Loucy (cell line): ENCODE measurements around the gene FAM185A.

Experiments used
- H2AFZ ChIP-seq: fragments of 200-600 bp; sonication (generic); 2 replicates; pipeline ENCODE4 v1.6.0; 2016; ENCODE audit warnings: antibody characterized with exemption, mild to moderate bottlenecking, low read length, moderate library complexity
- H3F3A ChIP-seq: fragments of 200-600 bp; 2 replicates; pipeline ENCODE4 v1.6.0; 2016; ENCODE audit warnings: antibody characterized with exemption, low read depth, mild to moderate bottlenecking
- H3K27me3 ChIP-seq: fragments of 200-600 bp; sonication (generic); 2 replicates; pipeline ENCODE4 v1.6.1; 2014; ENCODE audit warnings: low read length, mild to moderate bottlenecking; ENCODE audit not compliant: insufficient read depth, poor library complexity, severe bottlenecking
- H3K36me3 ChIP-seq: fragments of 200-600 bp; sonication (generic); 2 replicates; pipeline ENCODE4 v1.6.1; 2016; ENCODE audit warnings: low read length; ENCODE audit not compliant: insufficient read depth
- H3K4me1 ChIP-seq: fragments of 200-600 bp; sonication (generic); 2 replicates; pipeline ENCODE4 v1.5.1; 2014; ENCODE audit warnings: low read length, mild to moderate bottlenecking; ENCODE audit not compliant: insufficient read depth, poor library complexity, severe bottlenecking
- H3K4me2 ChIP-seq: fragments of 200-600 bp; sonication (generic); 2 replicates; pipeline ENCODE4 v1.6.0; 2014; ENCODE audit warnings: antibody characterized with exemption, low read length, low read depth, mild to moderate bottlenecking; ENCODE audit not compliant: poor library complexity, severe bottlenecking
- H3K4me3 ChIP-seq: fragments of 200-600 bp; sonication (generic); 2 replicates; pipeline ENCODE4 v1.5.1; 2014; ENCODE audit warnings: low read length, mild to moderate bottlenecking, mixed read lengths; ENCODE audit not compliant: poor library complexity, severe bottlenecking
- H3K79me2 ChIP-seq: fragments of 200-600 bp; sonication (generic); 2 replicates; pipeline ENCODE4 v1.6.1; 2014; ENCODE audit warnings: low read length; ENCODE audit not compliant: insufficient read depth
- H3K9ac ChIP-seq: fragments of 200-600 bp; sonication (generic); 2 replicates; pipeline ENCODE4 v1.6.0; 2014; ENCODE audit warnings: mild to moderate bottlenecking, low read depth, low read length, moderate library complexity; ENCODE audit not compliant: poor library complexity, severe bottlenecking
- H3K9me2 ChIP-seq: fragments of 200-600 bp; sonication (generic); replicated peaks from 2 replicates; pipeline ENCODE4 v1.6.1; 2016; ENCODE audit warnings: low read depth, low read length, mixed read lengths
- H3K9me3 ChIP-seq: fragments of 200-600 bp; sonication (generic); 2 replicates; pipeline ENCODE4 v1.6.1; 2014; ENCODE audit warnings: mild to moderate bottlenecking, antibody characterized with exemption, low read length, low read depth; ENCODE audit not compliant: insufficient read depth
- H4K20me1 ChIP-seq: fragments of 200-600 bp; sonication (generic); 2 replicates; pipeline ENCODE4 v1.6.0; 2014; ENCODE audit warnings: antibody characterized with exemption, low read length, mild to moderate bottlenecking; ENCODE audit not compliant: insufficient read depth, poor library complexity, severe bottlenecking
- EZH2phosphoT487 ChIP-seq: fragments of 200-600 bp; IDR thresholded peaks from 2 replicates; pipeline ENCODE4 v1.6.1; 2018; ENCODE audit warnings: antibody characterized with exemption, mild to moderate bottlenecking, moderate library complexity, borderline replicate concordance
- TF ChIP-seq, protein P1 (sequence below): fragments of 200-600 bp; sonication (generic); conservative IDR thresholded peaks from 2 replicates; pipeline ENCODE4 v1.5.1; 2014; ENCODE audit warnings: mild to moderate bottlenecking, antibody characterized with exemption, low read length

Gene FAM185A

DNA sequence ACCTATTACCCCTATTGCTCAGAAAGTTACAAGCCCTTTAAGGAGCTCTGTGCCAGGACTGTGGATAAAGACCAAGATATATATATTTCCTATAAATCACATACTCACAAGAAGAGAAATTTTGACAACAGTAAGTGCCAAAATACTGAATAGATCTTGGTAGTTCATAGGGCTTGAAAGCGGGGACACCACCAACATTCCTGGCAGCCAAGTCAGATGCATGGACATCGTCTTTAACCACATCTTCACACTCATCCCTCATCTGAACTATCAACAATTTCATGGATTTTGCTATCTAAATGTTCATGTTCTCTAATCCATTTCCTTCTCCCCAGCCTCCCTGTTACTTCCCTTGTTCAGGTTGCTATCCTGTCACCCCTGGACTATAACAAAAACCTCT, 96.5 kb downstream of the FAM185A start:
- Histone ChIP-seq H3K9me3 (no peaks in the 10 kb centered on the region), H4K20me1 (no peaks in the 10 kb centered on the region), H3F3A (no peaks in the 10 kb centered on the region), H3K36me3 (no peaks in the 10 kb centered on the region), H3K4me1 (no peaks in the 10 kb centered on the region), H2AFZ (no peak overlapping the region), H3K9ac (no peak overlapping the region), H3K4me3 (no peak overlapping the region), H3K27me3 (no peaks in the 10 kb centered on the region), H3K9me2 (no peaks in the 10 kb centered on the region), H3K79me2 (no peaks in the 10 kb centered on the region), H3K4me2 (no peak overlapping the region)
- TF ChIP-seq EZH2phosphoT487, result no peak
- TF ChIP-seq, protein P1, sequence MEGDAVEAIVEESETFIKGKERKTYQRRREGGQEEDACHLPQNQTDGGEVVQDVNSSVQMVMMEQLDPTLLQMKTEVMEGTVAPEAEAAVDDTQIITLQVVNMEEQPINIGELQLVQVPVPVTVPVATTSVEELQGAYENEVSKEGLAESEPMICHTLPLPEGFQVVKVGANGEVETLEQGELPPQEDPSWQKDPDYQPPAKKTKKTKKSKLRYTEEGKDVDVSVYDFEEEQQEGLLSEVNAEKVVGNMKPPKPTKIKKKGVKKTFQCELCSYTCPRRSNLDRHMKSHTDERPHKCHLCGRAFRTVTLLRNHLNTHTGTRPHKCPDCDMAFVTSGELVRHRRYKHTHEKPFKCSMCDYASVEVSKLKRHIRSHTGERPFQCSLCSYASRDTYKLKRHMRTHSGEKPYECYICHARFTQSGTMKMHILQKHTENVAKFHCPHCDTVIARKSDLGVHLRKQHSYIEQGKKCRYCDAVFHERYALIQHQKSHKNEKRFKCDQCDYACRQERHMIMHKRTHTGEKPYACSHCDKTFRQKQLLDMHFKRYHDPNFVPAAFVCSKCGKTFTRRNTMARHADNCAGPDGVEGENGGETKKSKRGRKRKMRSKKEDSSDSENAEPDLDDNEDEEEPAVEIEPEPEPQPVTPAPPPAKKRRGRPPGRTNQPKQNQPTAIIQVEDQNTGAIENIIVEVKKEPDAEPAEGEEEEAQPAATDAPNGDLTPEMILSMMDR, result no peak

DNA sequence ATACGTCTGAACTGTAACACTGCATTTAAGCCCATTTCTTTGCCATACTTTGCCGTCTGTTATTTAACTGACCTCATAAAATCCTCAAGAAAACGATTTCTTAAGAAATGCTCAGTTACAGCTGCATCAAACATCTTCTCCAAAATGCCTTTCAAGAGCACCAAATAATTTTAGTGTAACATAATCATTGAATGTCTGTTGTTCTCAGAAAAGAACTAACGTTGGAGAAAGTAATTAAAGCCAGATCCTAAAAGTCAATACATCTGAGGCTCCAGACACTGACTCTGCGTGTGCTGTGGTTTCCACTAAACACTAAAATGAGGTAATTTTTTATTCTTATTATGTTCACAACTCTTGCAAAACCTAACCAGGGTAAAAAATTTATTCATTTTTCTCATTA, 100.3 kb downstream of the FAM185A start:
- Histone ChIP-seq H3K9me2 (no peaks in the 10 kb centered on the region), H3K9me3 (no peaks in the 10 kb centered on the region), H3K27me3 (no peaks in the 10 kb centered on the region), H3K79me2 (no peaks in the 10 kb centered on the region), H4K20me1 (no peaks in the 10 kb centered on the region), H2AFZ (no peak overlapping the region), H3K4me3 (no peak overlapping the region), H3K4me2 (no peak overlapping the region), H3K4me1 (no peaks in the 10 kb centered on the region), H3F3A (no peaks in the 10 kb centered on the region), H3K9ac (no peak overlapping the region), H3K36me3 (no peaks in the 10 kb centered on the region)
- TF ChIP-seq, protein P1, result no peak
- no peak for TF ChIP-seq EZH2phosphoT487

DNA sequence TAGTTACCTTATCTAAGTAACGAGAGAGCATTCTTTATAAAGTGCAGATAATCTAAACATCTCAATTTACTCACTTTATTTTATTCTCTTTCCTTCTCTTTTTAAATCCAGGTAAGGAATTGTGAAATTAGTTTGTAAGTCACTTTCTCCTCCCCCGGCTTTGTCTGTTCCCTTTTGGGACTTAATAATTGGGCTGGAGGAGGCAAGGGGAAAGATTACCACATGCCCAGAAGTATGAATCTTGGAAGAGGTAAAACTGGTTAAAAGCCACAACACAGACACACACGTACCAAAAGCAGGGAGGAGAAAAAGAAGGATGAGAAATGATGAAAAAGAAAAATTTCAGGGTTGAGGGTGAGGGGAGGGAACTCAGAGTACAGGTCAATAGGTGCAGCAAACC, 100.7 kb downstream of the FAM185A start:
- Histone ChIP-seq H3K4me1 (no peaks in the 10 kb centered on the region), H3K36me3 (no peaks in the 10 kb centered on the region), H3K9me3 (no peaks in the 10 kb centered on the region), H3K9me2 (no peaks in the 10 kb centered on the region), H2AFZ (no peak overlapping the region), H3K9ac (no peak overlapping the region), H4K20me1 (no peaks in the 10 kb centered on the region), H3K79me2 (no peaks in the 10 kb centered on the region), H3K27me3 (no peaks in the 10 kb centered on the region), H3F3A (no peaks in the 10 kb centered on the region), H3K4me3 (no peak overlapping the region), H3K4me2 (no peak overlapping the region)
- no peak for TF ChIP-seq EZH2phosphoT487
- TF ChIP-seq, protein P1, result no peak
